ENCODE data around the gene PITPNB. TPM values are rescaled to one million over a fixed set of nuclear protein-coding genes. Genes with fewer than 3 reads are reported as not detected.
A peak's percentile ranks its signal among the peaks of the same experiment; 100 is the strongest.

Gene PITPNB
- total RNA-seq, 1 experiment from 2014 or later = 16.2 TPM

- no peak for DNase-seq (ENCODE audit: extremely low read depth, low read depth)
These were observed 37.6 kb downstream of the PITPNB start for GRCh38 chr22:27881421-27881820.

GRCh38 chr22:27880778-27881394 lies 38.2 kb downstream of the PITPNB start:
- DNase-seq (ENCODE audit: extremely low read depth, low read depth) = peak; percentile 44

- DNase-seq (ENCODE audit: extremely low read depth, low read depth) = peak; percentile 30
These were observed 39.1 kb downstream of the PITPNB start for GRCh38 chr22:27879923-27880322.

GRCh38 chr22:27878541-27878940 lies 40.5 kb downstream of the PITPNB start:
- DNase-seq (ENCODE audit: extremely low read depth, low read depth) = no peak

GRCh38 chr22:27877501-27877900 lies 41.6 kb downstream of the PITPNB start:
- DNase-seq (ENCODE audit: extremely low read depth, low read depth) = no peak

GRCh38 chr22:27876684-27877083 lies 42.4 kb downstream of the PITPNB start:
- DNase-seq (ENCODE audit: extremely low read depth, low read depth) = no peak

- no peak for DNase-seq (ENCODE audit: extremely low read depth, low read depth)
These were observed 43.1 kb downstream of the PITPNB start for GRCh38 chr22:27875951-27876350.

GRCh38 chr22:27874764-27875163 lies 44.3 kb downstream of the PITPNB start:
- DNase-seq (ENCODE audit: extremely low read depth, low read depth) = no peak

GRCh38 chr22:27874185-27874584 lies 44.9 kb downstream of the PITPNB start:
- DNase-seq (ENCODE audit: extremely low read depth, low read depth) = no peak

- DNase-seq (ENCODE audit: extremely low read depth, low read depth) = no peak
These were observed 45.6 kb downstream of the PITPNB start for GRCh38 chr22:27873472-27873871.

- no peak for DNase-seq (ENCODE audit: extremely low read depth, low read depth)
These were observed 46.6 kb downstream of the PITPNB start for GRCh38 chr22:27872488-27872887.

GRCh38 chr22:27871306-27872014 lies 47.6 kb downstream of the PITPNB start:
- no peak for DNase-seq (ENCODE audit: extremely low read depth, low read depth)

GRCh38 chr22:27870234-27871191 lies 48.5 kb downstream of the PITPNB start:
- DNase-seq (ENCODE audit: extremely low read depth, low read depth) = no peak

- no peak for DNase-seq (ENCODE audit: extremely low read depth, low read depth)
These were observed 50.2 kb downstream of the PITPNB start for GRCh38 chr22:27868732-27869282.

GRCh38 chr22:27867953-27868731 lies 50.9 kb downstream of the PITPNB start:
- DNase-seq (ENCODE audit: extremely low read depth, low read depth) = no peak

- no peak for DNase-seq (ENCODE audit: extremely low read depth, low read depth)
These were observed 51.7 kb downstream of the PITPNB start for GRCh38 chr22:27867085-27867952.

GRCh38 chr22:27866135-27867084 lies 52.6 kb downstream of the PITPNB start:
- DNase-seq (ENCODE audit: extremely low read depth, low read depth) = peak; percentile 36

- DNase-seq (ENCODE audit: extremely low read depth, low read depth) = no peak
These were observed 53.6 kb downstream of the PITPNB start for GRCh38 chr22:27865496-27865895.

Data from NCI-H460 (cell line).